ENCODE data around the gene ROBO1. TPM values are rescaled to one million over a fixed set of nuclear protein-coding genes. Genes with fewer than 3 reads are reported as not detected.

Gene ROBO1
- total and polyA plus RNA-seq, 2 experiments from 2014 or later = 18.8 to 31.9 TPM

GRCh38 chr3:79670178-79670577, 97.6 kb downstream of the ROBO1 start:
- no peaks in the 10 kb centered on the region for H3K4me1 ChIP-seq (ENCODE audit: insufficient read depth)
- H3K27ac ChIP-seq = no peak overlapping the region
- WGBS, 2 experiments (ENCODE audit: low coverage in 1 of 2, low lambda C conversion rate in 2 of 2, missing lambda C conversion rate in 2 of 2) = 25 to 27% methylated on average over 3 of the region's 3 CpGs
- H3K36me3 ChIP-seq (ENCODE audit: low read depth) = no peaks in the 10 kb centered on the region
- DNase-seq = no peak
- H4K20me1 ChIP-seq (ENCODE audit: insufficient read depth) = no peaks in the 10 kb centered on the region
- H3K27me3 ChIP-seq (replicated peaks; ENCODE audit: insufficient read depth) = no peaks in the 10 kb centered on the region
- H3K9me3 ChIP-seq (ENCODE audit: low read depth) = no peaks in the 10 kb centered on the region
- no peaks in the 10 kb centered on the region for H3F3A ChIP-seq (ENCODE audit: insufficient read depth)
- no peak overlapping the region for H3K4me3 ChIP-seq
- TF ChIP-seq EZH2phosphoT487 (IDR thresholded peaks at IDR 0.05; ENCODE audit: insufficient read depth, low read depth) (no peak), EZH2 (IDR thresholded peaks at IDR 0.05; ENCODE audit: insufficient read depth, poor library complexity, severe bottlenecking) (no peak)
- no peaks in the 10 kb centered on the region for H3K9me2 ChIP-seq (ENCODE audit: insufficient read depth)
- in situ Hi-C loops (cut with MboI) = no loop called here
- no peak overlapping the region for H3K9ac ChIP-seq
- no peak overlapping the region for H3K4me2 ChIP-seq (ENCODE audit: unreplicated experiment)
- no peak overlapping the region for H2AFZ ChIP-seq
- no peaks in the 10 kb centered on the region for H3K79me2 ChIP-seq (ENCODE audit: insufficient read depth)

DNA sequence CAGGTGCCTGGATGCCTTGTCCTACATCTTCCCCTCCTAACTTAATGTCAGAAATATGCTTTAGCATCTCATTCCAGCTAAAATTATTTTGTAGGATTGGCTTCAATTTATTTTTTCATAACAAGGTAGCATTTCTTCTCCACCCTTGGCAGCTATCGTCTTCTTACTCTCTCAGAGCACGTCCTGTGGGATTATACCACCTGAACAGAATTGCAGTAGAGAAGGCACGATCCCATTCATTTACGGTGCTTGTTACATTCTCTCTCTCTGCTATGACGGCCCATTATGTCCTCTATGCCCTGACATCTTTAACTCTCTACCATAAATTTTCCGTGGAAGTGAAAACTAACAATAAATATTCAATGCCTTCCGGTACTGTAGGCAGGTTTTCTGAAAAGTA, 103.3 kb downstream of the ROBO1 start:
- WGBS, 2 experiments (ENCODE audit: low coverage in 1 of 2, low lambda C conversion rate in 2 of 2, missing lambda C conversion rate in 2 of 2) = 28 to 37% methylated on average over 7 of the region's 7 CpGs
- Histone ChIP-seq H2AFZ (no peak overlapping the region), H3K9ac (no peak overlapping the region), H4K20me1 (ENCODE audit: insufficient read depth) (no peaks in the 10 kb centered on the region), H3K27ac (no peak overlapping the region), H3F3A (ENCODE audit: insufficient read depth) (no peaks in the 10 kb centered on the region), H3K4me3 (no peak overlapping the region), H3K27me3 (replicated peaks; ENCODE audit: insufficient read depth) (no peaks in the 10 kb centered on the region), H3K79me2 (ENCODE audit: insufficient read depth) (no peaks in the 10 kb centered on the region), H3K4me1 (ENCODE audit: insufficient read depth) (no peaks in the 10 kb centered on the region), H3K9me3 (ENCODE audit: low read depth) (no peaks in the 10 kb centered on the region), H3K9me2 (ENCODE audit: insufficient read depth) (no peaks in the 10 kb centered on the region), H3K36me3 (ENCODE audit: low read depth) (no peaks in the 10 kb centered on the region), H3K4me2 (ENCODE audit: unreplicated experiment) (no peak overlapping the region)
- TF ChIP-seq EZH2phosphoT487 (IDR thresholded peaks at IDR 0.05; ENCODE audit: insufficient read depth, low read depth) (no peak), EZH2 (IDR thresholded peaks at IDR 0.05; ENCODE audit: insufficient read depth, poor library complexity, severe bottlenecking) (no peak)
- in situ Hi-C loops (cut with MboI) = no loop called here
- no peak for DNase-seq

DNA sequence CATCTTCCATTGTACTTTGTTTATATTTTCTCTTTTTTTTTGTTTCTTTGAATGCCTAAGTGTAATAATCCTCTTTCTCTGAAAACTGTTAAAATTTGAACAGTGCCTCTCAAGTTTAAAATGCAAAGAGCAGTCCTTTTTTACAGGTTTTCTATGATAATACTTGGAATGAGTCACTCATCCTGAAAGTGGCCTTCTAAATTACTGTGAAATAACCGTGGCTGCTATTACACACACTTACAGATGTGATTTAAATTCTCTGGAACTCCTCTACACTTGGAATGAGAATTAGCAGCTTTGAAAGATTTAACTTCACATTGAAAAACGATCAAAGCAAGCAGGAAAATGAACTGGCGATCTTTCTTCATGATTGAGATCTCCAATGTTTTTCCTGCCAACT, 105.9 kb downstream of the ROBO1 start:
- Histone ChIP-seq H3K9ac (no peak overlapping the region), H3K27ac (no peak overlapping the region), H3K27me3 (replicated peaks; ENCODE audit: insufficient read depth) (no peaks in the 10 kb centered on the region), H3K4me1 (ENCODE audit: insufficient read depth) (no peaks in the 10 kb centered on the region), H3F3A (ENCODE audit: insufficient read depth) (no peaks in the 10 kb centered on the region), H3K36me3 (ENCODE audit: low read depth) (no peaks in the 10 kb centered on the region), H4K20me1 (ENCODE audit: insufficient read depth) (no peaks in the 10 kb centered on the region), H2AFZ (no peak overlapping the region), H3K4me2 (ENCODE audit: unreplicated experiment) (no peak overlapping the region), H3K9me2 (ENCODE audit: insufficient read depth) (no peaks in the 10 kb centered on the region), H3K4me3 (no peak overlapping the region), H3K79me2 (ENCODE audit: insufficient read depth) (no peaks in the 10 kb centered on the region), H3K9me3 (ENCODE audit: low read depth) (no peaks in the 10 kb centered on the region)
- 1 to 4% methylated on average over 3 of the region's 3 CpGs for WGBS, 2 experiments (ENCODE audit: low coverage in 1 of 2, low lambda C conversion rate in 2 of 2, missing lambda C conversion rate in 2 of 2)
- in situ Hi-C loops (cut with MboI) = no loop called here
- TF ChIP-seq EZH2phosphoT487 (IDR thresholded peaks at IDR 0.05; ENCODE audit: insufficient read depth, low read depth) = no peak
- DNase-seq = no peak

DNA sequence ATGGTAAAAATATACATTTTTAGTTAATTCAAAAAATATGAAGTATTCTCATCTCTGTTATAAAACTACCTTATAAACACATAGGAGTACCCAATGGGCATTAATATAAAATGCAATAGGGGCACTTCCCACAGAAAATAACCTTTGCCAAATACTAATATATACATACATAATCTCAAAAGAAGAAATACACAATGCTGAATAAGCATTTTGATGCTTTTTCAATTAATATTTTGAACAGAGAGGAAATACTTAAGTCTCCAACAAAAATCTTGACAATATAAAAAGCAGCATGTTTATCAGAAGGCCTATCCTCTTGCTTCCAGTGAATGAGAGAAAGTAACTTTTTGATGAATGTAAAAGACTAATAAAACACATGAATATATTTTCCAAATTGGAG, 110.7 kb downstream of the ROBO1 start:
- no peaks in the 10 kb centered on the region for H4K20me1 ChIP-seq (ENCODE audit: insufficient read depth)
- no peaks in the 10 kb centered on the region for H3K79me2 ChIP-seq (ENCODE audit: insufficient read depth)
- no peaks in the 10 kb centered on the region for H3K36me3 ChIP-seq (ENCODE audit: low read depth)
- H3K27ac ChIP-seq = no peak overlapping the region
- no peak overlapping the region for H3K4me2 ChIP-seq (ENCODE audit: unreplicated experiment)
- no peaks in the 10 kb centered on the region for H3F3A ChIP-seq (ENCODE audit: insufficient read depth)
- TF ChIP-seq EZH2phosphoT487 (IDR thresholded peaks at IDR 0.05; ENCODE audit: insufficient read depth, low read depth) (no peak), EZH2 (IDR thresholded peaks at IDR 0.05; ENCODE audit: insufficient read depth, poor library complexity, severe bottlenecking) (no peak)
- no peaks in the 10 kb centered on the region for H3K9me3 ChIP-seq (ENCODE audit: low read depth)
- H3K4me3 ChIP-seq = no peak overlapping the region
- no peak overlapping the region for H2AFZ ChIP-seq
- no peaks in the 10 kb centered on the region for H3K9me2 ChIP-seq (ENCODE audit: insufficient read depth)
- DNase-seq = no peak
- no peaks in the 10 kb centered on the region for H3K4me1 ChIP-seq (ENCODE audit: insufficient read depth)
- in situ Hi-C loops (cut with MboI) = no loop called here
- no peak overlapping the region for H3K9ac ChIP-seq
- no peaks in the 10 kb centered on the region for H3K27me3 ChIP-seq (replicated peaks; ENCODE audit: insufficient read depth)

GRCh38 chr3:79654019-79654418, 113.8 kb downstream of the ROBO1 start:
- Histone ChIP-seq H3F3A (ENCODE audit: insufficient read depth) (no peaks in the 10 kb centered on the region), H2AFZ (no peak overlapping the region), H3K27me3 (replicated peaks; ENCODE audit: insufficient read depth) (no peaks in the 10 kb centered on the region), H3K9ac (no peak overlapping the region), H3K9me3 (ENCODE audit: low read depth) (no peaks in the 10 kb centered on the region), H3K9me2 (ENCODE audit: insufficient read depth) (no peaks in the 10 kb centered on the region), H3K4me1 (ENCODE audit: insufficient read depth) (no peaks in the 10 kb centered on the region), H3K27ac (no peak overlapping the region), H3K4me3 (no peak overlapping the region), H3K79me2 (ENCODE audit: insufficient read depth) (no peaks in the 10 kb centered on the region), H3K36me3 (ENCODE audit: low read depth) (no peaks in the 10 kb centered on the region), H4K20me1 (ENCODE audit: insufficient read depth) (no peaks in the 10 kb centered on the region), H3K4me2 (ENCODE audit: unreplicated experiment) (no peak overlapping the region)
- TF ChIP-seq EZH2 (IDR thresholded peaks at IDR 0.05; ENCODE audit: insufficient read depth, poor library complexity, severe bottlenecking) (no peak), EZH2phosphoT487 (IDR thresholded peaks at IDR 0.05; ENCODE audit: insufficient read depth, low read depth) (no peak)
- DNase-seq = no peak
- in situ Hi-C loops (cut with MboI) = no loop called here
- WGBS, 2 experiments (ENCODE audit: low coverage in 1 of 2, low lambda C conversion rate in 2 of 2, missing lambda C conversion rate in 2 of 2) = 3 to 6% methylated on average over 3 of the region's 3 CpGs
